GM04504 (cell line): ENCODE measurements around the gene ZNF771.
"Not testable (repeated sequence)": the region's sequence is repeated elsewhere in the genome, so short reads cannot be mapped to it uniquely, and the experiment has no call there.

ENCODE experiments used
- DNase-seq: peaks from one replicate; pipeline ENCODE4 v3.0.0-alpha.2; 2012; ENCODE audit warnings: low read depth

Gene ZNF771

DNA sequence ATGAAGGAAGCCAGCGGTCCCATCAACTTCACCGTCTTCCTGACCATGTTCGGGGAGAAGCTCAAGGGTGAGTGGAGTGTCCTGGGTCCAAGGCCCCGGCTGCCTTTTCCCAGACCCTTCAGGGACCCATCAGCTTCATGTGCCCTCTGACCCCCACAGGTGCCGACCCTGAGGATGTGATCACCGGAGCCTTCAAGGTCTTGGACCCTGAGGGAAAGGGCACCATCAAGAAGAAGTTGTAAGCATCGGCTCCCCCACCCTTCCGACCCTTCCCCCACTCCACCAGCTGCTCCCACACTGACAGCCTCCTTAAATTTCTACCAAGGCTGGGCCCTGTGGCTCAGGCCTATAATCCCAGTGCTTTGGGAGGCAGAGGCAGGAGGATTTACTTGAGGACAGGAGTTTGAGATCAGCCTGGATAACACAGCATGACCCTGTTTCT lies 30.9 kb upstream of the ZNF771 start:
- no peak for DNase-seq

DNA sequence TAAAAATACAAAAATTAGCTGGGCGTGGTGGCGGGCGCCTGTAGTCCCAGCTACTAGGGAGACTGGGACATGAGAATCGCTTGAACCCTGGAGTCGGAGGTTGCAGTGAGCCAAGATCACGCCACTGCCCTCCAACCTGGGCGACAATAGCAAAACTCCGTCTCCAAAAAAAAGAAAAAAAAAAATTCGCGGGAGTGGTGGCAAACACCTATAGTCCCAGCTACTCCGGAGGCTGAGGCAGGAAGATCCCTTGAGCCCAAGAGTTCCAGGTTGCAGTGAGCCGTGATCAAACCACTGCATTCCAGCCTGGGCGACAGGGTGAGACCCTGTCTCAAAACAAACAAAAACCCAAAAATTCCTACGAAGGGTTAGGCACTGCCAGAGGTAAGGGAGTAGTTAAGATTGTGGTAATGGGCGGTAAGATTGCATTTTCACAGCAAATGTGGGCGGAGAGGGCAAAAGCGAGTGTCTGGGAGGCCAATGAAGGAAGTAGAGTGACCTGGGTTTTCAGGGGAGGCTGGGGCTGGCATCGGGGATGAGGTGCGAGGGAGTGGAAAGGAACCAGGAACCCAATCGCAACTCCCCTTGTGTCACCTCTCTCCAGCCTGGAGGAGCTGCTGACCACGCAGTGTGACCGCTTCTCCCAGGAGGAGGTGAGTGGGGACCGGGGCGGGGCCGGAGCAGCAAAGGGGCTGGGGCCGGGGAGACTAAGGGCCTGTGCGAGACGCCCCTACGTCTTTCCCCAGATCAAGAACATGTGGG lies 30.2 kb upstream of the ZNF771 start:
- no peak for DNase-seq

DNA sequence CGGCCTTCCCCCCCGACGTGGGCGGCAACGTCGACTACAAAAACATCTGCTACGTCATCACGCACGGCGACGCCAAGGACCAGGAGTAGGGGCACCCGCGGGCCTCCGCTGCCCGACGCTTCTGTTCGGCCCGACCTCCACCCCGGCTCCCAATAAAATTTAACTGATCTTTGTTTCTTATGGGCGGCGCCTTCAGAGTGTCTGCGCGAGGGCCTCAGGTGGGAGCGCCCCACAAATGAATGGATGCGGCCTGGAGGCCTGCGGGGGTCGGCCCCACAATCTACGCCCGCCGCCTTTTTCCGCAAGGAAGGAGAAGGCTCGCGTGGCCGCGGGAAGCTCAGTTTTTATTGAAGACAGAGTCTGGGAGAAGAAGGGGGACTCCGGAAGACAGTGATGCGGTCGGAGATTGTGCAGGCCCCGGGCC lies 29.6 kb upstream of the ZNF771 start:
- peak; percentile 63 for DNase-seq

DNA sequence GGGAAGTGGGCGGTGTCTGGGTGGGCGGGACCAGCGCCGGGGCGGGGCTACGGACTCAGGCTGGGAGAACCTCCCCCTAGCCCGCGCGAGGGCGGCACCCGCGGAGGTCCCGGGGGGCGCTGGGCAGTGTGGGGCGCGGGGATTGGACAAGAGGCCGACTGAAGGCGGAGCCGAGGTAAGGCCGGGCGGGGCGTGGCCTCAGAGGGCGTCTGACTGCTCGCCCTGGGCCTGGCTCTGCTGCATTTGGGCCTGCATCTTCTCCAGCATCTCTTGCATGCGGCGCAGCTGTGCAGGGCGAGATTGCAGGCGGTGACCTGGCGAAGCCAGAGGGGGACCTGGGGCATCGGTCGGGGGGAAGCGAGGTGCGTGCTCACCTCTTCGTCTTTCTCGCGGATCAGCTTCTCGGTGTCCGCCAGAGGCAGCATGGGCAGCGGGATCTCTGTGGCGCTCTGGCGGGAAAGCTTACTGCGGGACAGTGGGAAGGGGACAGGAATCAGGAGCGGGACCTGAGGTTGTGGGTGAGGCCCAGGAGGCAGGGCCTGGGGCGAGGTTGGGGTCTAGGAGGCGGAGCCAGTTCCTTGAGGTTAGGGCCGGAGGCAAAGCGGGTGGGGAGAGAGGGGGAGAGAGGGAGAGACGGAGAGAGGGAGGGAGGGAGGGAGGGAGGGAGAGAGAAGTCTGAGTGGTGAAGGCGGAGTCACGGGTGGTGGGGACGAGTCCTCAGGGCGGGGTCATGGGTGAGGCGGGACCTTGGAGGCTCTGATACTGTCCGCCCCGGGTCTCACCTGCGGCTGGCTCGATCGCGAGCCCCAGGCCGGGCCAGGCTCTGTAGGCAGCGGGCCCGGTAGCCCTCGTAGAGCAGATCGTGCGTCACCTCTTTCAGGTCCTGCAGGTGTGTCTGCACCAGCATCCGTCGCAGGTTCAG lies 28.9 kb upstream of the ZNF771 start:
- peak; percentile 95 for DNase-seq

DNA sequence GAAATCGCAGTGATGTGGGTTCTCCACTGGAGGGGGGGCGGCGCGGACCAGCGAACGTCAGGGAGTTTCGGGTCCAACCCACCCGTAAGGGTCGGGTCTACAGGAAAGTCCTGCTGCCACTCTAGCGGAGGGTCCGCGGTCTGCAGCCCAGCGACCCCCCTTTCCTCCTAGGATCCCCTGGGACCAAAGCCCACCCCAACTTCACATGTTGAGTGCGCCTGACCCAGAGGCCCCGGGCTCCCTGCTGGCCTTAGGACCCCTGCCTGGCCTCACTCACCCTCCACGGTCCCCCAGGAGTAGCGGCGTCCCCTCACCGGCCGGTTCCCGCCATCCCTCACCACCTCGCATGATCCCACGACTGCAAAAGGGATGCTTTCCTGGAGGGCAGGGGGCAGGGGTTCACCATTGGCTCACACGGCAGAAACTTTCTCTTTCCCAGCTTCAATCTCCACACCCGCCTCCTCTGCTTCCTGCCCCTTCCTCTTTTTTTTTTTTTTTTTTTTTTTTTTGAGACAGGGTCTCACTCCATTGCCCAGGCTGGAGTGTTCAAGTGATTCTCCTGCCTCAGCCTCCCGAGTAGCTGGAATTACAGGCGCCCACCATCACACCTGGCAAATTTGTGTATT lies 28.1 kb upstream of the ZNF771 start:
- DNase-seq = no peak

DNA sequence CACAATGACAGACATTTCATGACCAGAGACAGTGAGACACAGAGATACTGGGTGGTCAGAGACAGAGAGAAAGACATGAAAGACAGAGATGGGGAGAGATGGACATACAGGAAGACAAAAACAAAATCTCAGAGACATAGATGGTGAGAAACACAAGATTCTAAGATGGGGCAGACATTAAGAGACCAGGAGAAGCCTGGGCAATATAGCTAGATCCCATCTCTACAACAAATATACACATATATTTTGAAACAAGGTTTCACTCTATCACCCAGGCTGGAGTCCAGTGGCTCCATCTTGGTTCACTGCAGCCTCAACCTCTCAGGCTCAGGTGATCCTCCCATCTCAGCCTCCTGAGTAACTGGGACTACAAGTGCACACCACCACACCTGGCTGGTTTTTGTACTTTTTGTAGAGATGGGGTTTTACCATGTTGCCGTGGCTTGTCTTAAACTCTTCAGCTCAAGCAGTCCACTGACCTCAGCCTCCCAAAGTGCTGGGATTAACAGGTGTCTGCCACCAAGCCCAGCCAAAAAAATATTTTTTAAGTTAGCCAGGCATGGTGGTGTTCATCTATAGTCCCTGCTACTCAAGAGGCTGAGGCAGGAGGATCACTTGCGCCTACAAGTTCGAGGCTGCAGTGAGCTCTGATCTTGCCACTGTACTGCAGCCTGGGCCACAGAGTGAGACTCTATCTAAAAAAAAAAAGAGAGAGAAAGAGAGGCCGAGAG lies 27.2 kb upstream of the ZNF771 start:
- no peak for DNase-seq

DNA sequence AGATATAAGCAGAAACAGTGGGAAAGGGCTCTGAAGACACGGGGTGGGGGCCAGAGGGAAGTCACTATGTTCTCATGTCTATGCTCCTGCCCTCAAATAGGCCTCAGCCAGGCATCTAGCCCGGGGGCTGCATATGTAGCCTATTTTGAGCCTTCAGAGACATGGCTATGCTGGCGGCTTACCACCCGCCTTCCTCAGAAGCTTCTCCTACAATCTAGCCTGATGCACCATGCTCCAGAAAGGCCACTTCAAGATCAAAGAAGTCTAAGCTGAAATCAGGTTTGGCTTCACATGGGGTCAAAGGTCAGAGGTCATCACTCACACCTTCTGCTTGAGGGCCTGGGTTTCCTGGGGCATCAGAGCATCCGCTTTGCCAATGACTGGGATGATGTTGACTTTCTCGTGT lies 26.6 kb upstream of the ZNF771 start:
- no peak for DNase-seq

DNA sequence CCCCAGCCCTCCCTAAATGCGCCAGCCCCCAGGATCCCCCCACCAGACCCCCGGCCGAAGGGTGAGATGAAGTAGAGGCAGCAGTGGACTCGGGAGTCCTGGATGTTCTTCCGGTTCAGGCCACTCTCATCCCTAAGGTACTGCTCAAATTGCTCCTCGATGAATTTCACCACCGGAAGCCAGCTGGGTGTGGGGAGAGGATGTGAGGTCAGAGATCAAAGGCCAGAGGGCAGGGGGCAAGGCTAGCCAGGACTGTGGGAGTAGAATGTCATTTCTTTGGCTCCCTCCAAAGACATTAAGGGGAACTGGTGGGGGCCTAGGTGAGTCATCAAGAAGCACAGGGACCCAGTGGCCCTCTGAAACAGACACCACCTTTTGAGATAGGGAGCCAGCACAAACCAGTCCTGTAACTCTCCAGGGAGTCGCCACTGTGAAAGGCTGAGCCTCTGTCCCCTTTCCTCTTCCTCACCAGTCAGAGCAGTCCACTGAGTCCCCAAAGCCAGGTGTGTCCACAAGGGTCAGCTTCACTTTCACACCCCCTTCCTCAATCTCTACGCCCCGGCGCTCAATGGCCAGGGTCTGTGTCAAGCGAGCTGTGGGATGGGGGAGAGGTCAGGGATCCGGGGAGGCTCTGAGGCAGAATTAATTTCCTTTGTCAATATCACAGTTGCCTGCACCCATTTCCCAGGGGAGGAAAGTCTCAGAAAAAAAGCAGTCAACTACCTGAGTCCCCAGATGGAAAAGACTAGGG lies 25.9 kb upstream of the ZNF771 start:
- DNase-seq = no peak

DNA sequence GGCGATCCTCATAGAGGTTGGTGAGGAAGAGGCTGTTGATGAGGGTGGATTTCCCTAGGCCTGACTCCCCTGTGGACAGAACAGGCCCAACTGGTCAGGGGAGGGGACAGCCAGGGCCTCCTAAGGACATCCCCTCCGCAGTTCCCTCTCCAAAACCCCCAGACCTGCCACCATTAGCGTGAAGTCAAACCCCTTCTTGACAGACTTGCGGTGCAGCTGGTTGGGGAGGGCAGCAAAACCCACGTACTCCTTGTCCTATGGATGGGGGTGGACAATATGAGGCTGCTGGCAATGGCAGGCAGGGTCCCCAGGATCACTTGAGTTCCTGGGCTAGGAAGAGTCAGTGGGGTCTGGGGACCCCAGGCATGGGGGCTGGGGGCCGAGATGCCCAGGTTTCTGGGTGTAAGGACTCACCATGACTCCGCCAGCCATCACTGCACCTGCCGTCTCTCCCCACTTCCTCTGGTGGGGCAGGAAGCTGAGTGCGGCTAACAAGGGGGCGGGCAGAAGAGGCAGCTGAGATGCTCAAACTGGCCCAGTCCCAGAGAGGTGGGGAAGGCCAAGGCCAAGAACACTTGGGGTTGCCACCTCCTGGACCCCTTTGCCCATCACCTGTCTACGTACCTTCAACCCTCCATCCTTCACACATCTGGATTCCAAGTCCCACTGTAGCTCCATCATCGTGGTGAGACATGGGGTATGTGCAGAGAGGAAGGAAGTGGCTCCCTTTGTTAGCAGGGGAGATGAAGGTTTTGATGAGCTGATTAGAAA lies 25.1 kb upstream of the ZNF771 start, which contains the start of gene SEPTIN1:
Gene SEPTIN1, minus strand, starts transcription at position 451 of the 771 bp plus-strand sequence. Its CDS starts 19 bp downstream, at position 432.
- DNase-seq = no peak

DNA sequence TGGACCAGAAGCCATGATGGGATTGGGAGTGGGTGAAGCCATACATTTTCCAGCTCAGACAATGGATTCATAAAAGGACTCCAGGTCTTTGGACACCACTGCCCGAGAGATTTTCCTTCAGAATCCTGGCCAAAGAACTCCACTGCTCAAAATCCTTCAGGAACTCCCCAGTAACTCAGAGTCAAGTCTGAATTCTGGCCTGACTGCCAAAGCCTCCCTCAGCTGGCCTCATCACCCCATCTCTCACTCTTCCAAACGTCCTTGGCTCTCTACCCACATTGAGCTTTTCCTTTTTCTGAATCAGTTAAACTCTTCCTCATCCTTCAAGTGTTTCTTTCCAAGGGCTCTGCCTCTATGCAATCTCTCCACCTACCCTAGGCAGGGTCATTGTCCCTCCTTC lies 23.9 kb upstream of the ZNF771 start:
- DNase-seq = no peak

DNA sequence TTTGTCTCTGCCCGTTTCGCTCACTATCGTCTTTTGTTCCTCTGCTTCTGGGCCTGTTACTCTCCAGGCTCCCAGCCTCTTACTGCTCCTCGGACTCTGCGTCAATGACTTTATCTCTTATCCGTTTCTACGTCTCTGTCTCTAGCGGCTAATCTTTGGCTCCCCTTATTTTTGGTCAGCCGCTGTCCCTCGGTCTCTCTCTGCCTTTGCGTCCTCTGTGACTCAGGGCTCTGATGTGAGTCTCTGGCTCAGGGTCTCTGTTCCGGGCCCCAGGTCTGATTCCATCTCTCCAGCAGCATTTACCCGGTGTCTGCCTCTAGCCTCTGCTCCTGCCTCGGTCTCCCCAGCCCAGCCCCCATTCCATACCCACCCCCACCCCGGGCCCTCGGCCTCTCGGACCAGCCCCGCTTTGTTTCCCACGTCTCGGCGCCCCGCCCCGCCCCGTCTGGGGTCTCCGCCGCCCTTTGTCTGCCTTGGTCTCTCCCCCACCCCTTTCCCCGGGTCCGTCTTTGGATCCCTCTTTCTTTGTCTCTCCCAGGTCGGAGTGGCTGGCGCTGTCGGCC lies 12.7 kb upstream of the ZNF771 start:
- no peak for DNase-seq

DNA sequence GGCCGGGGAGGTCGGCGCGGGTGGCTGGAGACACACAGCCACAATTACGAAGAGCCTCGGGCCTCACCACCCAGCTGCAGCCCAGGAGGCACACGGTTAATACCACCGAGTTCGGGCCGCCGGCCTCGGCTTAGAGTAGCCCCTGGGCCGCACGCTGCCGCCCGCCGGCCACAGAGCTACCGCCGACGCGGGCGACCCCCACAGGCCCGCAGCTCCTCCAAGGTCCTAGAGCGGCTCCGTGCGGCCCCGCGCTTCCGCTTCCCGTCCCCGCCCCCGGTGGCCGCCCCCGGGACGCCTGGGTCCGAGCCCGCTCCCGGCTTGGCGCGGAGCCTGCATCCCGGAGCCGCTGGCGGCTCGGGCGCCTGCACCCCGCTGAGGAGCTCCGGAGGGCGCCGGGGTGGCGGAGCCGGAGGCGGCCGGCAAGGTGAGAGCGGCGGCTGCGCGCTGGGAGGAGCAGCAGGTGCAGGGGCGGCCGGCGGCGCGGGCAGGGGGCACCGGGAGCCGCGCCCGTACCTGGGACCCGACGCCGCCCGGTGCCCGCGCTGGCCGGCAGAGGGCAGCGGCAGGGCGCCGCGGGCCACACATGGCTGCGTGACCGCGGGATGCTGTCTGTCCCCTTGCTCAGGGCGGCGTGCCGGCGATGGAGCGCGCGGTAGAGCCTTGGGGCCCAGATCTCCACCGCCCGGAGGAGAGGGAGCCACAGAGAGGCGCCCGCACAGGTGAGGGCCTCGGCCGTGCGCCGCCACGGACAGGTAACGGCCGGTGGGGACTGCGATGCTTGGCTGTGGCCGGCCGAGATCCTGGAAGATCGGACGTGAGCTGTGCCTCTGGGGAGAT lies 12.0 kb upstream of the ZNF771 start, which contains the start of gene ZNF48:
Gene ZNF48, plus strand, starts transcription at position 266 of the 837 bp plus-strand sequence. Its CDS starts 375 bp downstream, at position 641.
- peak; percentile 70 for DNase-seq

DNA sequence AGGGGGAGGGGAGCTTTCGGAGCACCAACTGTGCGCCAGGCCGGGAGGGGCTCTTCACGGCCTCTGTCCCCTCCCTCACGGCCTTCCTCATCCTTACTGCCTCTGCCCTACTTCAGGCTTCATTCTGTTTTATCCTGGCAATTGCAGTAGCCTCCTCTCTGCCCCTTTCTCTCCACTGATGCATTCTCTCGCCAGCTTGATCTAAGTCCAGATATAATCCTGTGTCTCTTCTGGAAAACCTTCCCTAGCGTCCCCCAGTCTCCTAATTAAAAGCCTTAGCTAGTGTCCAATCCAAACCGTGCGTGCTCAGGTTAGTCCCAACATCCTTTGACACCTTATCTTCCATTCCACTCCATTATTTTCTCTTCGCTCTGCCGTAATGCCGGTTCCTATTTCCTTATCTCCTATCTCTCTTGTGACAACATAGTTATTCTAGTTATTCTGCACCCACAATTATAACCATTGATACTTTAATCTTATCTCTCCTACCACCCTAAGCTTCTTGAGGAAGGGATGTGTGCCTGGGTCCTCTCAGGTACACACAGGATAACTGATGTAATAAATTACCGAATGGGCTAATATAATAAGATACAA lies 11.3 kb upstream of the ZNF771 start:
- no peak for DNase-seq

DNA sequence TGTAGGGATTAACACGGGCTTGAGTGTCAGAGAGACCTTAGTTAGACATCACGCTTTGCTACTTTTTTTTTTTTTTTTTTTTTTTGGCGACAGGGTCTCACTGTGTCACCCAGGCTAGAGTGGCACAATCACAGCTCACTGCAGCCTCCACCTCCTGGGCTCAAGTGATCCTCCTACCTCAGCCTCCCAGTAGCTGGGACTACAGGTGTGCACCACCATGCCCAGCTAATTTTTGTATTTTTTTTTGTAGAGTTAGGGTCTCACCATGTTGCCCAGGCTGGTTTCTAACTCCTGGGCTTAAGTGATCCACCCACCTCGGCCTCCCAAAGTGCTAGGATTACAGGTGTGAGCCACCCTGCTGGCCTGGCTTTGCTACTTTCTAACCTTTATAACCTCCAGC lies 10.8 kb upstream of the ZNF771 start:
- DNase-seq = not testable (repeated sequence)

DNA sequence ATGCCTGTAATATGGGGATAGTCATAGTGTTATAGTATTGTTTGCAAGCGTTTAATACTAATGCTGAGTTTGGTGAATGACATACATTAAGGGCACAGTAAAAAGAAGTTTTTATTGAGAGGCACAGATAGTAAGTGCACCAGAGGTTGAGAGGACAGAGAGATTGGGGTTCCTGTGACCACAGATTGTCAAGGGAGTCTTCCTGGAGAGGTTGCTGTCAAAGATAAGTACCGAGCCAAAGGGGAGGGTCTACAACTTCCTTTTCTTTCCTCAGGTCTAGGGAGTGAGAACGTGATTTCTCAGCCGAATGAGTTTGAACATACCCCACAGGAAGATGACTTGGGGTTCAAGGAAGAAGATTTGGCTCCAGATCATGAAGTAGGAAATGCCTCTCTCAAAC lies 10.3 kb upstream of the ZNF771 start:
- no peak for DNase-seq

DNA sequence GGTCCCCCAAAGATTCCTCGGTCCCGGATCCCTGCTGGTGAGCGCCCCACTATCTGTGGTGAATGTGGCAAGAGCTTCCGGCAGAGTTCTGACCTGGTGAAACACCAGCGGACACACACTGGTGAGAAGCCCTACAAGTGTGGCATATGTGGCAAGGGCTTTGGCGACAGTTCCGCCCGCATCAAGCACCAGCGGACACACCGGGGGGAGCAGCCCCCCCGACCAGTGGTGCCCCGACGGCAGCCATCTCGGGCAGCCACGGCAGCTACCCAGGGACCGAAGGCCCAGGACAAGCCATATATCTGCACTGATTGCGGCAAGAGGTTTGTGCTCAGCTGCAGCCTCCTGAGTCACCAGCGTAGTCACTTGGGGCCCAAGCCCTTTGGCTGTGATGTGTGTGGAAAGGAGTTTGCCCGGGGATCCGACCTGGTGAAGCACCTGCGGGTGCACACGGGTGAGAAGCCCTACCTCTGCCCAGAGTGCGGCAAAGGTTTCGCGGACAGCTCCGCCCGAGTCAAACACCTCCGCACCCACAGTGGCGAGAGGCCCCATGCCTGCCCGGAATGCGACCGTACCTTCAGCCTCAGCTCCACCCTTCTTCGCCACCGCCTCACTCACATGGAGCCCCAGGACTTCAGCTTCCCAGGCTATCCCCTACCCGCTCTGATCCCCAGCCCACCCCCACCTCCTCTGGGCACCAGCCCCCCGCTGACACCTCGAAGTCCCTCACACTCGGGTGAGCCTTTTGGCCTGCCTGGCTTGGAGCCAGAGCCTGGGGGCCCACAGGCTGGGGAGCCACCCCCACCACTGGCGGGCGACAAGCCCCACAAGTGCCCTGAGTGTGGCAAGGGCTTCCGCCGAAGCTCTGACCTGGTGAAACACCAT lies 9.4 kb upstream of the ZNF771 start:
- DNase-seq = no peak

DNA sequence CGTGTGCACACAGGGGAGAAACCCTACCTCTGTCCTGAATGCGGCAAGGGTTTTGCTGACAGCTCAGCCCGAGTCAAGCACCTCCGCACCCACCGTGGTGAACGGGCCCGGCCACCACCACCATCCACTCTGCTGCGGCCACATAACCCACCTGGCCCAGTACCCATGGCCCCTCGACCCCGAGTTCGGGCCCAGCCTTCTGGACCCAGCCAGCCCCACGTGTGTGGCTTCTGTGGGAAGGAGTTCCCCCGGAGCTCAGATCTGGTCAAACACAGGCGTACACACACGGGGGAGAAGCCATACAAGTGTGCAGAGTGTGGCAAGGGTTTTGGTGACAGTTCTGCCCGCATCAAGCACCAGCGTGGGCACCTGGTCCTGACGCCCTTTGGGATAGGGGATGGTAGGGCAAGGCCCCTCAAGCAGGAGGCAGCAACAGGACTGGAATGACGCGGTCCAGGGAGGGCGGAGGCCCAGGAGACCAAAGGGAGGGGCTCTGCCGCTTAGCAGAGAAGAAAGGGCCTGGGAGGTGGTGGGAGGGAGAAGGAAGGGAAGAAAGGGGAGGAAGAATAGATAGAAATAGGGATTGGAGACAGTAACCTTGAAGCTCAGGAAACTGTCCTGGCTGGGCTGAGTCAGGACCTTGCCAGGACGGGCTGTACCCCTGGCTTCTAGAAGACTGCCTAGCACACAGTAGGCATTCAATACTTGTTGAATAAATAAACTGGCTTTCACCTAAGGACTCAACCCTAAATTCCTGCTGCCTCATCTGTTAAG lies 8.6 kb upstream of the ZNF771 start:
- no peak for DNase-seq
